C4-2B (cell line): ENCODE data around the gene HSPB6.

Experiments
- H3K27ac ChIP-seq: fragments of 450-650 bp; 2 replicates; pipeline ENCODE4 v1.5.1; 2017
- CTCF ChIP-seq: fragments of 450-650 bp; conservative IDR thresholded peaks from 2 replicates; pipeline ENCODE4 v1.5.1; 2017; ENCODE audit warnings: mild to moderate bottlenecking
- ZFX ChIP-seq: fragments of 450-650 bp; IDR thresholded peaks from 2 replicates; pipeline ENCODE4 v1.6.1; 2017

HSPB6 gene

GRCh38 chr19:35744430-35745327 lies 12.2 kb downstream of the HSPB6 start:
- no peak for TF ChIP-seq CTCF
- TF ChIP-seq ZFX: no peak
- H3K27ac ChIP-seq: peak overlapping the region; percentile 89

GRCh38 chr19:35743640-35744429 lies 13.0 kb downstream of the HSPB6 start:
- no peak for TF ChIP-seq CTCF
- peak overlapping the region; percentile 89; the same call in 1 of the 2 replicates for H3K27ac ChIP-seq

GRCh38 chr19:35742121-35742724 lies 14.6 kb downstream of the HSPB6 start, which contains the start of gene IGFLR1:
Gene IGFLR1, minus strand, starts transcription at chr19:35742452. Its CDS starts 1,272 bp downstream, at chr19:35741180.
- H3K27ac ChIP-seq: peak within 1 kb of the TSS; percentile 77
- TF ChIP-seq CTCF (no peak), ZFX (no peak)

GRCh38 chr19:35741203-35741515 lies 15.7 kb downstream of the HSPB6 start:
- H3K27ac ChIP-seq: peak overlapping the region; percentile 77
- TF ChIP-seq ZFX (no peak), CTCF (no peak; the same call in 1 of the 2 replicates)

GRCh38 chr19:35740423-35741202 lies 16.2 kb downstream of the HSPB6 start:
- no peak; the same call in 1 of the 2 replicates for TF ChIP-seq CTCF
- TF ChIP-seq ZFX: no peak
- H3K27ac ChIP-seq: peak overlapping the region; percentile 77

GRCh38 chr19:35740108-35740422 lies 16.8 kb downstream of the HSPB6 start:
- TF ChIP-seq CTCF: no peak
- TF ChIP-seq ZFX: no peak
- peak overlapping the region; percentile 77 for H3K27ac ChIP-seq
